Thyroid gland (tissue), 4 donors: ENCODE measurements around the gene RPTOR. TPM values are rescaled to one million over a fixed set of nuclear protein-coding genes. Genes with fewer than 3 reads are reported as not detected.

Source experiments
- DNase-seq, 2 donors: peaks; one replicate each; pipeline ENCODE4 v3.0.0-alpha.2; 2019
- H3K27ac ChIP-seq, 3 donors: fragments of 200-600 bp; sonication (generic); 1 replicate in 2 of 3; 2 replicates in 1 of 3; pipeline ENCODE4 v1.5.1; 2016 to 2019; ENCODE audit warnings: mild to moderate bottlenecking in 1 of 3, moderate library complexity in 1 of 3
- H3K27me3 ChIP-seq: fragments of 200-600 bp; sonication (generic); one replicate; pipeline ENCODE4 v1.5.1; 2019
- H3K36me3 ChIP-seq, 2 donors: fragments of 200-600 bp; sonication (generic); one replicate each; pipeline ENCODE4 v1.5.1; 2016 to 2019
- H3K4me1 ChIP-seq, 2 donors: fragments of 200-600 bp; sonication (generic); one replicate each; pipeline ENCODE4 v1.5.1; 2017 to 2019
- H3K4me3 ChIP-seq, 3 donors: fragments of 200-600 bp; sonication (generic); replicated peaks in 1 of 3; 1 replicate in 2 of 3; 2 replicates in 1 of 3; pipeline ENCODE4 v1.5.1; 2016; ENCODE audit warnings: mild to moderate bottlenecking in 1 of 3
- H3K9me3 ChIP-seq: fragments of 200-600 bp; sonication (generic); one replicate; pipeline ENCODE4 v1.5.1; 2017
- CTCF ChIP-seq, 6 experiments: fragments of 200-600 bp in 3 of 6; fragments of 450-650 bp in 3 of 6; sonication (generic) in 3 of 6; IDR thresholded peaks; one replicate each; pipeline ENCODE4 v1.5.1; 2016 to 2019; ENCODE audit warnings: antibody characterized with exemption in 6 of 6, mild to moderate bottlenecking in 2 of 6, inconsistent platforms in 1 of 6, moderate library complexity in 1 of 6
- POLR2A ChIP-seq, 2 donors: fragments of 450-650 bp; IDR thresholded peaks; one replicate each; pipeline ENCODE4 v1.6.1; 2017; ENCODE audit warnings: antibody characterized with exemption in 2 of 2, mild to moderate bottlenecking in 2 of 2, moderate library complexity in 1 of 2
- whole genome bisulfite sequencing, 2 donors: methylation state at CpG; one replicate each; pipeline ENCODE4 v1.1.5; 2017; 5-methylcytosine and 5-hydroxymethylcytosine counted together
- intact Hi-C: fragments of 100-400 bp; cut with DNase I; formaldehyde crosslinking; loops from one replicate; pipeline ENCODE4 v1.15.1; 2023
- total RNA-seq, 4 donors: library from RNA; depleted of rRNA; stranded (reverse); fragments of >200 nt; gene quantifications; one replicate each; pipeline ENCODE4 v1.2.3, GENCODE V29; 2016

The RPTOR gene
- total RNA-seq, 4 donors from 2014 or later, result 24.2 to 58.1 (median 34.5) TPM

GRCh38 chr17:80657561-80657960 is 112.9 kb downstream of the RPTOR start:
- H3K36me3 ChIP-seq, result no peaks in the 10 kb centered on the region
- H3K4me1 ChIP-seq, result no peaks in the 10 kb centered on the region
- DNase-seq, result no peak
- no peaks in the 10 kb centered on the region for H3K27me3 ChIP-seq
- intact Hi-C loops, result no loop called here
- H3K4me3 ChIP-seq, result no peak overlapping the region
- TF ChIP-seq CTCF (IDR thresholded peaks at IDR 0.05) (no peak), POLR2A (IDR thresholded peaks at IDR 0.05) (no peak)
- 69 to 70% methylated on average over 1 of the region's 1 CpG for whole genome bisulfite sequencing, 2 donors
- no peaks in the 10 kb centered on the region for H3K9me3 ChIP-seq
- H3K27ac ChIP-seq, result no peak overlapping the region

- H3K9me3 ChIP-seq, result no peaks in the 10 kb centered on the region
- H3K27ac ChIP-seq, result no peak overlapping the region
- H3K27me3 ChIP-seq, result no peaks in the 10 kb centered on the region
- H3K36me3 ChIP-seq, result no peaks in the 10 kb centered on the region
- H3K4me1 ChIP-seq, result no peaks in the 10 kb centered on the region
- intact Hi-C loops, result no loop called here
- DNase-seq, result no peak
- WGBS, 2 donors, result 95 to 96% methylated on average over 8 of the region's 8 CpGs
- no peak for TF ChIP-seq POLR2A (IDR thresholded peaks at IDR 0.05)
- TF ChIP-seq CTCF (IDR thresholded peaks at IDR 0.05), result no peak
- no peak overlapping the region for H3K4me3 ChIP-seq
These were observed 114.2 kb downstream of the RPTOR start for GRCh38 chr17:80658821-80659220.

GRCh38 chr17:80659651-80660050 is 115.0 kb downstream of the RPTOR start:
- TF ChIP-seq POLR2A (IDR thresholded peaks at IDR 0.05) (no peak), CTCF (IDR thresholded peaks at IDR 0.05) (no peak)
- Histone ChIP-seq H3K27me3 (no peaks in the 10 kb centered on the region), H3K9me3 (no peaks in the 10 kb centered on the region), H3K27ac (no peak overlapping the region), H3K36me3 (no peaks in the 10 kb centered on the region), H3K4me1 (peaks cover 0 to 6% of the 10 kb centered on the region in 2 donors), H3K4me3 (no peak overlapping the region)
- intact Hi-C loops, result no loop called here
- DNase-seq, result no peak
- 93 to 100% methylated on average over 12 of the region's 12 CpGs for WGBS, 2 donors

GRCh38 chr17:80660527-80661198 is 116.0 kb downstream of the RPTOR start:
- Histone ChIP-seq H3K27ac (no peak overlapping the region), H3K9me3 (no peaks in the 10 kb centered on the region), H3K4me1 (peaks cover 0 to 6% of the 10 kb centered on the region in 2 donors), H3K4me3 (no peak overlapping the region), H3K27me3 (no peaks in the 10 kb centered on the region), H3K36me3 (no peaks in the 10 kb centered on the region)
- WGBS, 2 donors, result 94% methylated on average over 13 of the region's 13 CpGs
- intact Hi-C loops, result no loop called here
- no peak for TF ChIP-seq POLR2A (IDR thresholded peaks at IDR 0.05)
- no peak for TF ChIP-seq CTCF (IDR thresholded peaks at IDR 0.05)
- DNase-seq, result no peak

- no peak overlapping the region for H3K27ac ChIP-seq
- H3K4me1 ChIP-seq, result peaks cover 0 to 6% of the 10 kb centered on the region in 2 donors
- intact Hi-C loops, result no loop called here
- no peaks in the 10 kb centered on the region for H3K27me3 ChIP-seq
- no peak for DNase-seq
- WGBS, 2 donors, result 95 to 96% methylated on average over 6 of the region's 6 CpGs
- TF ChIP-seq CTCF (IDR thresholded peaks at IDR 0.05) (no peak), POLR2A (IDR thresholded peaks at IDR 0.05) (no peak)
- H3K4me3 ChIP-seq, result no peak overlapping the region
- H3K9me3 ChIP-seq, result no peaks in the 10 kb centered on the region
- no peaks in the 10 kb centered on the region for H3K36me3 ChIP-seq
These were observed 117.9 kb downstream of the RPTOR start for GRCh38 chr17:80662557-80662956.
